Measurements from ENCODE around the gene CTDSP2. TPM values are rescaled to one million over a fixed set of nuclear protein-coding genes. Genes with fewer than 3 reads are reported as not detected.

CTDSP2 gene
- total and polyA plus RNA-seq, 4 donors = 51.2 to 252 (median 140) TPM

GRCh38 chr12:57836442-57837375 is 9.8 kb downstream of the CTDSP2 start:
- ATAC-seq (ENCODE audit: low FRiP score) (peak; percentile 63), DNase-seq (peak; percentile 90)
- WGBS, 2 donors = 2 to 3% methylated on average over 13 of the region's 13 CpGs
- Histone ChIP-seq H3K4me3 (ENCODE audit: low read length in 2 of 2) (peak overlapping the region in 1 of 2 donors; percentile 12), H3K4me1 (ENCODE audit: control insufficient read depth in 1 of 2, insufficient read depth in 2 of 2, low read length in 2 of 2) (peaks cover 12 to 15% of the 10 kb centered on the region in 2 donors), H3K36me3 (ENCODE audit: control insufficient read depth in 1 of 2, insufficient read depth in 2 of 2, low read length in 1 of 2) (no peaks in the 10 kb centered on the region), H3K27ac (ENCODE audit: low read depth in 1 of 2, low read length in 2 of 2) (peak overlapping the region in 1 of 2 donors; percentile 82), H3K9me3 (ENCODE audit: control insufficient read depth, low read length) (no peaks in the 10 kb centered on the region), H3K27me3 (ENCODE audit: control insufficient read depth in 1 of 2, insufficient read depth in 2 of 2, low read length in 1 of 2) (no peaks in the 10 kb centered on the region)
- intact Hi-C loops (cut with DNase I) = no loop called here

DNA sequence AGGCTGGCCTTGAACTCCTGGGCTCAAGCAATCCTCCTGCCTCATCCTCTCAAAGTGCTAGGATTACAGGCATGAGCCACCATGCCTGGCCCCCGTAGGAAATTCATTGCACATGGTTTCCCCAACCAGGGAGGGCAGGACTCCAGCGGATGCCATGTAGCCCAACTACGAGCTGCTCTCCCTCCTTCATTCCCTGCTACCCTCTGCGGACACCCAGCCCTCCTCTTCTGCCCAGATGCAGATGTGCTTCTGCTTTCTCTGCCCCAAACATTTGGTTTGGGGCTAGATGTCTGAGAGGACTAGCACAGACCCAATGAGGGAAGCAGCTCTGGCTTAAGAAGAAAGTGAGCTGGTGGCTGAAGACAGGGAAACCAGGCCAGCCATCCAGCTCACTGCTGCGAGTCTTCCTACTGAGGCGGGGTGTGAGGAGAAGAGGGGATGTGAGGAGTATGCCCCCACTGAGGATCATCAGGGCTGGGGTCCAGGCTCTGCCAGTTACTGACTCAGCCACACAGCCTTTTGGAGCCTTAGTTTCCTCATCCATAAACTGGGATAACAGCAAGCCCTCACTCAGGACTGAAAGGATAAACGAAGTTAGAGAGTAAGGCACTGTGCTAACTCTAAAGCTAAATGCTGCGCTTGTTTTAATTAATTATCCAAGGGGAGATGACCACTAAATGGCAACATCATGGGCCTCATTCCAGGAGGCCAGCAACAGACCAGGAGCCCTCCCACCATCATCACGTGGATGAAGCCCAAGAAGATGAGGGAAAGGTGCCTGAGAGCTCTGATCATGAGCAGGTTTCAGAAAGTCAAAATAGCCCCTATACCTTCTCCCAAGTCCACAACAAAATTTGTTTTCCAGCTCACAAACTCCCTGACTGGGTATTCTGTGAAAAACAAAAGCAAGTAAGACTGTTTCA is 10.9 kb downstream of the CTDSP2 start:
- no peaks in the 10 kb centered on the region for H3K36me3 ChIP-seq (ENCODE audit: control insufficient read depth in 1 of 2, insufficient read depth in 2 of 2, low read length in 1 of 2)
- H3K9me3 ChIP-seq (ENCODE audit: control insufficient read depth, low read length) = no peaks in the 10 kb centered on the region
- H3K4me1 ChIP-seq (ENCODE audit: control insufficient read depth in 1 of 2, insufficient read depth in 2 of 2, low read length in 2 of 2) = peaks cover 10 to 13% of the 10 kb centered on the region in 2 donors
- intact Hi-C loops (cut with DNase I) = no loop called here
- no peaks in the 10 kb centered on the region for H3K27me3 ChIP-seq (ENCODE audit: control insufficient read depth in 1 of 2, insufficient read depth in 2 of 2, low read length in 1 of 2)
- DNase-seq (no peak), ATAC-seq (ENCODE audit: low FRiP score) (no peak)
- H3K27ac ChIP-seq (ENCODE audit: low read depth in 1 of 2, low read length in 2 of 2) = peak overlapping the region in 1 of 2 donors; percentile 65
- no peak overlapping the region for H3K4me3 ChIP-seq (ENCODE audit: low read length in 2 of 2)
- WGBS, 2 donors = 21 to 29% methylated on average over 9 of the region's 9 CpGs

- H3K9me3 ChIP-seq (ENCODE audit: control insufficient read depth, low read length) = no peaks in the 10 kb centered on the region
- peaks cover 0 to 17% of the 10 kb centered on the region in 2 donors for H3K4me1 ChIP-seq (ENCODE audit: control insufficient read depth in 1 of 2, insufficient read depth in 2 of 2, low read length in 2 of 2)
- DNase-seq = no peak
- no peak overlapping the region for H3K4me3 ChIP-seq (ENCODE audit: low read length in 2 of 2)
- peak overlapping the region in 1 of 2 donors; percentile 43 for H3K27ac ChIP-seq (ENCODE audit: low read depth in 1 of 2, low read length in 2 of 2)
- peaks cover 0 to under 1% of the 10 kb centered on the region in 2 donors for H3K36me3 ChIP-seq (ENCODE audit: control insufficient read depth in 1 of 2, insufficient read depth in 2 of 2, low read length in 1 of 2)
- intact Hi-C loops (cut with DNase I) = no loop called here
- WGBS, 2 donors = 0 to 13% methylated on average over 1 of the region's 1 CpG
- H3K27me3 ChIP-seq (ENCODE audit: control insufficient read depth in 1 of 2, insufficient read depth in 2 of 2, low read length in 1 of 2) = no peaks in the 10 kb centered on the region
- ATAC-seq (ENCODE audit: low FRiP score) = no peak
Observed at GRCh38 chr12:57834086-57834876, 12.2 kb downstream of the CTDSP2 start.

GRCh38 chr12:57833672-57834071 is 12.9 kb downstream of the CTDSP2 start:
- H3K4me1 ChIP-seq (ENCODE audit: control insufficient read depth in 1 of 2, insufficient read depth in 2 of 2, low read length in 2 of 2) = peaks cover 0 to 17% of the 10 kb centered on the region in 2 donors
- WGBS, 2 donors = 44 to 58% methylated on average over 3 of the region's 3 CpGs
- DNase-seq = no peak
- H3K27me3 ChIP-seq (ENCODE audit: control insufficient read depth in 1 of 2, insufficient read depth in 2 of 2, low read length in 1 of 2) = no peaks in the 10 kb centered on the region
- H3K36me3 ChIP-seq (ENCODE audit: control insufficient read depth in 1 of 2, insufficient read depth in 2 of 2, low read length in 1 of 2) = peaks cover 0 to 4% of the 10 kb centered on the region in 2 donors
- intact Hi-C loops (cut with DNase I) = no loop called here
- H3K27ac ChIP-seq (ENCODE audit: low read depth in 1 of 2, low read length in 2 of 2) = peak overlapping the region in 1 of 2 donors; percentile 43
- no peak for ATAC-seq (ENCODE audit: low FRiP score)
- H3K9me3 ChIP-seq (ENCODE audit: control insufficient read depth, low read length) = no peaks in the 10 kb centered on the region
- H3K4me3 ChIP-seq (ENCODE audit: low read length in 2 of 2) = no peak overlapping the region

DNA sequence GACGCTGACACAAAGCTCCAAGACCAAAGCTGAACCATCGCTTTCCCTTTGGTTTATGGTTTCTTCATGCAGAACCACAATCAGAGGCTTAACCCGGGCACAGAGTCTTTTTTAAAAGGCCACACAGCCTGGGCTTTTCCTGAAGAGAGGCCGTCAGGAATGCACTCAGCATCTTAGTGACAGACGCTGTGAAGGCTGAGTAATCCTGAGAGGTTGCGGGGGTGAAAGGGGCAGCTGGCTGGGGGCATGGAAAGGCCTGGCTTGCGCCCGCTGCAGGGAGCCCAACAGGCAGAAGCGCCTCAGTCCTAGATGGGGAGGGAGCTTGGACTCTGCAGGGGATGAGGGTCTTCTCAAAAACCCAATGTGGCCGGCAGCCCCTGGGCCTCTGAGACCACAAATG is 13.6 kb downstream of the CTDSP2 start:
- ATAC-seq (ENCODE audit: low FRiP score) (no peak), DNase-seq (no peak)
- H3K4me3 ChIP-seq (ENCODE audit: low read length in 2 of 2) = no peak overlapping the region
- H3K27ac ChIP-seq (ENCODE audit: low read depth in 1 of 2, low read length in 2 of 2) = peak overlapping the region in 1 of 2 donors; percentile 28
- peaks cover 0 to 17% of the 10 kb centered on the region in 2 donors for H3K4me1 ChIP-seq (ENCODE audit: control insufficient read depth in 1 of 2, insufficient read depth in 2 of 2, low read length in 2 of 2)
- H3K27me3 ChIP-seq (ENCODE audit: control insufficient read depth in 1 of 2, insufficient read depth in 2 of 2, low read length in 1 of 2) = no peaks in the 10 kb centered on the region
- WGBS, 2 donors = 8 to 13% methylated on average over 10 of the region's 10 CpGs
- no peaks in the 10 kb centered on the region for H3K9me3 ChIP-seq (ENCODE audit: control insufficient read depth, low read length)
- intact Hi-C loops (cut with DNase I) = no loop called here
- peaks cover 0 to 4% of the 10 kb centered on the region in 2 donors for H3K36me3 ChIP-seq (ENCODE audit: control insufficient read depth in 1 of 2, insufficient read depth in 2 of 2, low read length in 1 of 2)

- peak overlapping the region in 1 of 2 donors; percentile 22 for H3K27ac ChIP-seq (ENCODE audit: low read depth in 1 of 2, low read length in 2 of 2)
Observed at GRCh38 chr12:57830393-57830792, 16.1 kb downstream of the CTDSP2 start.

DNA sequence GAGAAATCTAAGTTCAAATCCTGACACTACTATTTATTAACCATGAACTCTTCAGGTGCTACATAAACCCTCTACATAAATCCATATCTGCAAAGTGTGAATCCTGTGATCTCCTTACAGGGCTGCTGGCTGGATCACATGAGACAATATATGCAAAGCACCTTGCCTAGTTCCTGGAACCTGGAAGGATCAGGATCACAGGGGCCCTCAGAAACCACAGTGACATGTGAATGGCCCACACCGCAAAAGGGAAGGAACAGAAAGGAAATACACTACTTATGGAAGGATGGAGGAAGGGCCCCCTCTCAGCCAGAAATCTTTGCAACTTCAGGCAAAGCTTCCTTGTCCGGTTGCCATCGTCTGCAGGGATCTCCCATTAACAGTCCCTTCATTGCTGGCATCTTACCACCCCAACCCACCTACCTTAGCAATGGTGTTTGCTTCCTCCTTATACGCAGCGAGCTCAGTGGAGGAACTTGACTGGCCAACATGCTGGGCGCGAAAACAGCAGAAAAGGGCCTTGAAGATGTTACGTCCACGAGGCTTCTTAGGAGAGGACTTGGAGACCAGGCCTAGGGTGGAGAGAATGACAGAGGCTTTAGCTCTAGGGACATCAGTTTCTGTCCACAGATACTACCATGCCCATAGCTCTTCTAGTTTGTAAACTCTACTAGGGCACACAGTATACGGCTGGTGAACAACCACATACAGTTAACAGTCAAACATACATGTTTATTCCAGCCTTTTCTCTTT is 17.3 kb downstream of the CTDSP2 start:
- 41 to 45% methylated on average over 10 of the region's 10 CpGs for WGBS, 2 donors
- H3K4me3 ChIP-seq (ENCODE audit: low read length in 2 of 2) = no peak overlapping the region
- peaks cover 4 to 30% of the 10 kb centered on the region in 2 donors for H3K36me3 ChIP-seq (ENCODE audit: control insufficient read depth in 1 of 2, insufficient read depth in 2 of 2, low read length in 1 of 2)
- intact Hi-C loops (cut with DNase I) = no loop called here
- H3K27me3 ChIP-seq (ENCODE audit: control insufficient read depth in 1 of 2, insufficient read depth in 2 of 2, low read length in 1 of 2) = no peaks in the 10 kb centered on the region
- DNase-seq (no peak), ATAC-seq (ENCODE audit: low FRiP score) (no peak)
- no peak overlapping the region for H3K27ac ChIP-seq (ENCODE audit: low read depth in 1 of 2, low read length in 2 of 2)
- peaks cover 0 to 17% of the 10 kb centered on the region in 2 donors for H3K4me1 ChIP-seq (ENCODE audit: control insufficient read depth in 1 of 2, insufficient read depth in 2 of 2, low read length in 2 of 2)
- no peaks in the 10 kb centered on the region for H3K9me3 ChIP-seq (ENCODE audit: control insufficient read depth, low read length)

More at GRCh38 chr12:57830393-57830792, 16.1 kb downstream of the CTDSP2 start:
- intact Hi-C loops (cut with DNase I) = loop anchor here (2.0 kb wide), 2 partner anchors 72 to 74 kb away; no protein-coding TSS in a partner anchor
- WGBS, 2 donors = 77 to 85% methylated on average over 2 of the region's 2 CpGs
- peaks cover 4 to 22% of the 10 kb centered on the region in 2 donors for H3K36me3 ChIP-seq (ENCODE audit: control insufficient read depth in 1 of 2, insufficient read depth in 2 of 2, low read length in 1 of 2)
- H3K4me3 ChIP-seq (ENCODE audit: low read length in 2 of 2) = no peak overlapping the region
- no peaks in the 10 kb centered on the region for H3K9me3 ChIP-seq (ENCODE audit: control insufficient read depth, low read length)
- H3K4me1 ChIP-seq (ENCODE audit: control insufficient read depth in 1 of 2, insufficient read depth in 2 of 2, low read length in 2 of 2) = peaks cover 0 to 17% of the 10 kb centered on the region in 2 donors
- no peak for DNase-seq
- no peak for ATAC-seq (ENCODE audit: low FRiP score)
- H3K27me3 ChIP-seq (ENCODE audit: control insufficient read depth in 1 of 2, insufficient read depth in 2 of 2, low read length in 1 of 2) = no peaks in the 10 kb centered on the region
